ENCODE data around the gene B3GNT8.

B3GNT8 gene

GRCh38 chr19:41424335-41425173, 2.6 kb downstream of the B3GNT8 start:
- TF ChIP-seq CTCF (IDR thresholded peaks at IDR 0.05; ENCODE audit: control extremely low read depth, extremely low read depth, low read depth, missing control alignments) = no peak
- no peak for DNase-seq (ENCODE audit: extremely low spot score)
- ChIA-PET CTCF (no interaction called here), POLR2A (no interaction called here)

GRCh38 chr19:41422955-41423354, 4.2 kb downstream of the B3GNT8 start:
- ChIA-PET CTCF (no interaction called here), POLR2A (no interaction called here)
- TF ChIP-seq CTCF (IDR thresholded peaks at IDR 0.05; ENCODE audit: control extremely low read depth, extremely low read depth, low read depth, missing control alignments) = no peak
- DNase-seq (ENCODE audit: extremely low spot score) = no peak

GRCh38 chr19:41422456-41422855, 4.7 kb downstream of the B3GNT8 start:
- TF ChIP-seq CTCF (IDR thresholded peaks at IDR 0.05; ENCODE audit: control extremely low read depth, extremely low read depth, low read depth, missing control alignments) = no peak
- DNase-seq (ENCODE audit: extremely low spot score) = no peak
- ChIA-PET CTCF (no interaction called here), POLR2A (no interaction called here)

GRCh38 chr19:41421973-41422372, 5.2 kb downstream of the B3GNT8 start:
- ChIA-PET POLR2A (no interaction called here), CTCF (interaction anchor here (1.5 kb wide), 1 partner anchor 19 kb away, joined by 3 read pairs; no protein-coding TSS in a partner anchor)
- no peak for DNase-seq (ENCODE audit: extremely low spot score)
- TF ChIP-seq CTCF (IDR thresholded peaks at IDR 0.05; ENCODE audit: control extremely low read depth, extremely low read depth, low read depth, missing control alignments) = no peak

GRCh38 chr19:41421314-41421713, 5.9 kb downstream of the B3GNT8 start:
- no peak for TF ChIP-seq CTCF (IDR thresholded peaks at IDR 0.05; ENCODE audit: control extremely low read depth, extremely low read depth, low read depth, missing control alignments)
- ChIA-PET CTCF (interaction anchor here (1.4 to 1.5 kb wide), 2 partner anchors 18 to 332 kb away, joined by 3 read pairs; no protein-coding TSS in a partner anchor), POLR2A (interaction anchor here (1.2 kb wide), 1 partner anchor 13 kb away, joined by 3 read pairs; no protein-coding TSS in a partner anchor)
- no peak for DNase-seq (ENCODE audit: extremely low spot score)

DNA sequence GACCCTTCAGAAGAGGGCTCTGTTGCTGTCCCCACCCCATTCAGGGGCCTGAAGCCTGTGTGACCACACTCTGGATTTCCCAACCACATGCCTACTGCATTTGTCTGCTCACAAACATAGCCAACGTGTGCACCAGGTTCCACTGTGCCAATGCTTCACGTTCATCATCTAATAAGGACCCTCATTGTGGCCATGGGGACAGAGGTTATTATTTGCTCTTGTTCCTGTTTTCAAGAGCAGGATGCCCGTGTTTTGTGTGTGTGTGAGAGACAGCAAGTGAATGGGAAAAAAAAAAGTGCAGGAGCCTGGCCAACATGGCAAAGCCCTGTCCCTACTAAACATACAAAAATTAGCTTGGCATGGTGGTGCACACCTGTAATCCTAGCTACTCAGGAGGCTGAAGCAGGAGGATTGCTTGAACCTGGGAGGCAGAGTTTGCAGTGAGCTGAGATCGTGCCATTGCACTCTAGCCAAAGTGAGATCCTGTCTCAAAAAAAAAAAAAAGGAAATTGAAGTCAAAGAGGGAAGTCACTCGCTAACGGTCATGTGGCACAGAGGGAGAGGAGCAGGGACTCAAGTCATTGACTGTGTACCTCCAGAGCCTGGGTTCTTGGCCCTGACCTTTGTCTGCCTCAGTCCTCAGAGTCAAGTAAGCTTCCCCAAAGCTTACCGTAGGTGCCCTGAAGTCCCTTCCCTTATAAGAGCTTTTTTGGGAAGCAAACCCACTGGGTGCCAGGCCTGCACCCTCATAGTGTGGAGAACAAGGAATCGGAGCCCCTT, 6.9 kb downstream of the B3GNT8 start:
- ChIA-PET CTCF (interaction anchor here (1.0 to 1.4 kb wide), 2 partner anchors 30 to 333 kb away, joined by 3 read pairs; no protein-coding TSS in a partner anchor), POLR2A (interaction anchor here (1.2 kb wide), 1 partner anchor 12 kb away, joined by 3 read pairs; no protein-coding TSS in a partner anchor)
- TF ChIP-seq CTCF (IDR thresholded peaks at IDR 0.05; ENCODE audit: control extremely low read depth, extremely low read depth, low read depth, missing control alignments) = no peak
- no peak for DNase-seq (ENCODE audit: extremely low spot score)
